A549 (cell line): ENCODE results near the gene MYCN.

ENCODE experiments used
- JUN ChIP-seq, 2 experiments: fragments of >200 bp; sonication (Bioruptor Twin); formaldehyde crosslinking; IDR thresholded peaks; 2 replicates in 1 of 2; 3 replicates in 1 of 2; pipeline ENCODE4 v1.6.1; 2016 to 2017
- JUNB ChIP-seq: fragments of >200 bp; sonication (Bioruptor Twin); formaldehyde crosslinking; IDR thresholded peaks from 2 replicates; pipeline ENCODE4 v1.6.1; 2016
- POLR2A ChIP-seq: IDR thresholded peaks from 2 replicates; pipeline ENCODE4 v1.6.1; 2012; ENCODE audit warnings: mild to moderate bottlenecking, low read length
- TF ChIP-seq, protein P1 (sequence below): fragments of >200 bp; sonication (Bioruptor Twin); formaldehyde crosslinking; IDR thresholded peaks from 3 replicates; pipeline ENCODE4 v1.5.1; 2016
- TF ChIP-seq, protein P2 (sequence below): fragments of 200-600 bp; sonication (generic); IDR thresholded peaks from 2 replicates; pipeline ENCODE4 v1.6.1; 2016; ENCODE audit warnings: antibody characterized with exemption, mild to moderate bottlenecking, moderate library complexity
- TF ChIP-seq, protein P3 (sequence below): fragments of 450-650 bp; IDR thresholded peaks from 2 replicates; pipeline ENCODE4 v1.6.1; 2014; ENCODE audit warnings: antibody characterized with exemption

DNA sequence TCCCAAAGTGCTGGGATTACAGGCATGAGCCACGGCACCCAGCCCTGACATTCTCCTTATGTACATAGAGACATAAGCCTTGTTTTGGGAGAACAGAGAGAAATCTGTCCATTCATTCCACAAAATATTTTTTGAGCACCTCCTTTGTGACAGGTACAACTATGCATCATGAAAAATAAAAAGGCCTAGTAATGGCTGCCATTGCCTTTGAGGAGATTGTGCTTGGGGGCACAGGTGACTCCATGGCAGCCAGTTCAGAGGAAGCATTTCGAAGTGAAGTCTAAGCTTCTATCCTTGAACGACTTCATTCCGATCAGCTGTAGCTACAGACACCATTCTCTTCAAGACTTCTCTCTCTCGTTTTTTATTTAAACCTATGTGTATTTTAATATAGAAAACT is 10.5 kb upstream of the MYCN start:
- TF ChIP-seq, protein P1, sequence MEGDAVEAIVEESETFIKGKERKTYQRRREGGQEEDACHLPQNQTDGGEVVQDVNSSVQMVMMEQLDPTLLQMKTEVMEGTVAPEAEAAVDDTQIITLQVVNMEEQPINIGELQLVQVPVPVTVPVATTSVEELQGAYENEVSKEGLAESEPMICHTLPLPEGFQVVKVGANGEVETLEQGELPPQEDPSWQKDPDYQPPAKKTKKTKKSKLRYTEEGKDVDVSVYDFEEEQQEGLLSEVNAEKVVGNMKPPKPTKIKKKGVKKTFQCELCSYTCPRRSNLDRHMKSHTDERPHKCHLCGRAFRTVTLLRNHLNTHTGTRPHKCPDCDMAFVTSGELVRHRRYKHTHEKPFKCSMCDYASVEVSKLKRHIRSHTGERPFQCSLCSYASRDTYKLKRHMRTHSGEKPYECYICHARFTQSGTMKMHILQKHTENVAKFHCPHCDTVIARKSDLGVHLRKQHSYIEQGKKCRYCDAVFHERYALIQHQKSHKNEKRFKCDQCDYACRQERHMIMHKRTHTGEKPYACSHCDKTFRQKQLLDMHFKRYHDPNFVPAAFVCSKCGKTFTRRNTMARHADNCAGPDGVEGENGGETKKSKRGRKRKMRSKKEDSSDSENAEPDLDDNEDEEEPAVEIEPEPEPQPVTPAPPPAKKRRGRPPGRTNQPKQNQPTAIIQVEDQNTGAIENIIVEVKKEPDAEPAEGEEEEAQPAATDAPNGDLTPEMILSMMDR = no peak
- TF ChIP-seq, protein P2, sequence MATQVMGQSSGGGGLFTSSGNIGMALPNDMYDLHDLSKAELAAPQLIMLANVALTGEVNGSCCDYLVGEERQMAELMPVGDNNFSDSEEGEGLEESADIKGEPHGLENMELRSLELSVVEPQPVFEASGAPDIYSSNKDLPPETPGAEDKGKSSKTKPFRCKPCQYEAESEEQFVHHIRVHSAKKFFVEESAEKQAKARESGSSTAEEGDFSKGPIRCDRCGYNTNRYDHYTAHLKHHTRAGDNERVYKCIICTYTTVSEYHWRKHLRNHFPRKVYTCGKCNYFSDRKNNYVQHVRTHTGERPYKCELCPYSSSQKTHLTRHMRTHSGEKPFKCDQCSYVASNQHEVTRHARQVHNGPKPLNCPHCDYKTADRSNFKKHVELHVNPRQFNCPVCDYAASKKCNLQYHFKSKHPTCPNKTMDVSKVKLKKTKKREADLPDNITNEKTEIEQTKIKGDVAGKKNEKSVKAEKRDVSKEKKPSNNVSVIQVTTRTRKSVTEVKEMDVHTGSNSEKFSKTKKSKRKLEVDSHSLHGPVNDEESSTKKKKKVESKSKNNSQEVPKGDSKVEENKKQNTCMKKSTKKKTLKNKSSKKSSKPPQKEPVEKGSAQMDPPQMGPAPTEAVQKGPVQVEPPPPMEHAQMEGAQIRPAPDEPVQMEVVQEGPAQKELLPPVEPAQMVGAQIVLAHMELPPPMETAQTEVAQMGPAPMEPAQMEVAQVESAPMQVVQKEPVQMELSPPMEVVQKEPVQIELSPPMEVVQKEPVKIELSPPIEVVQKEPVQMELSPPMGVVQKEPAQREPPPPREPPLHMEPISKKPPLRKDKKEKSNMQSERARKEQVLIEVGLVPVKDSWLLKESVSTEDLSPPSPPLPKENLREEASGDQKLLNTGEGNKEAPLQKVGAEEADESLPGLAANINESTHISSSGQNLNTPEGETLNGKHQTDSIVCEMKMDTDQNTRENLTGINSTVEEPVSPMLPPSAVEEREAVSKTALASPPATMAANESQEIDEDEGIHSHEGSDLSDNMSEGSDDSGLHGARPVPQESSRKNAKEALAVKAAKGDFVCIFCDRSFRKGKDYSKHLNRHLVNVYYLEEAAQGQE = no peak
- no peak for TF ChIP-seq JUNB
- TF ChIP-seq JUN (IDR thresholded peaks at IDR 0.05) = no peak
- no peak for TF ChIP-seq POLR2A
- TF ChIP-seq, protein P3, sequence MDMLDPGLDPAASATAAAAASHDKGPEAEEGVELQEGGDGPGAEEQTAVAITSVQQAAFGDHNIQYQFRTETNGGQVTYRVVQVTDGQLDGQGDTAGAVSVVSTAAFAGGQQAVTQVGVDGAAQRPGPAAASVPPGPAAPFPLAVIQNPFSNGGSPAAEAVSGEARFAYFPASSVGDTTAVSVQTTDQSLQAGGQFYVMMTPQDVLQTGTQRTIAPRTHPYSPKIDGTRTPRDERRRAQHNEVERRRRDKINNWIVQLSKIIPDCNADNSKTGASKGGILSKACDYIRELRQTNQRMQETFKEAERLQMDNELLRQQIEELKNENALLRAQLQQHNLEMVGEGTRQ = no peak
